Activated CD8-positive, alpha-beta T cell treated with anti-CD3 and anti-CD28 coated beads for 36 hours (primary cell): ENCODE measurements around the gene PHEX. TPM values are rescaled to one million over a fixed set of nuclear protein-coding genes. Genes with fewer than 3 reads are reported as not detected.
A peak's percentile ranks its signal among the peaks of the same experiment; 100 is the strongest.

Experiments used
- ATAC-seq: fragments of 200-7000 bp; cut with Tn5 transposase; one replicate; pipeline ENCODE4 v1.10.0; 2021; ENCODE audit warnings: mild to moderate bottlenecking, moderate library complexity
- CTCF ChIA-PET: fragments of 350-600 bp; sonication (Branson Sonifier 250); formaldehyde crosslinking; loops from one replicate; lab custom pipeline; 2021; ENCODE audit warnings: antibody characterized with exemption; lab: Charles Lee
- POLR2A ChIA-PET: fragments of 350-600 bp; sonication (Branson Sonifier 250); formaldehyde crosslinking; loops from one replicate; lab custom pipeline; 2021; ENCODE audit warnings: antibody characterized with exemption; lab: Charles Lee
- DNase-seq: peaks from one replicate; pipeline ENCODE4 v3.0.0-alpha.2; 2020
- H3K27ac Mint-ChIP-seq: one replicate; pipeline ENCODE4 v1.8.0; 2021; ENCODE audit warnings: mild to moderate bottlenecking, mixed read lengths
- H3K27me3 Mint-ChIP-seq: one replicate; pipeline ENCODE4 v1.8.0; 2021; ENCODE audit warnings: mixed read lengths
- H3K36me3 Mint-ChIP-seq: one replicate; pipeline ENCODE4 v1.8.0; 2021; ENCODE audit warnings: low read depth, mixed read lengths
- H3K4me1 Mint-ChIP-seq: one replicate; pipeline ENCODE4 v1.8.0; 2021; ENCODE audit warnings: low read depth, mixed read lengths
- H3K4me3 Mint-ChIP-seq: one replicate; pipeline ENCODE4 v1.8.0; 2021; ENCODE audit warnings: mild to moderate bottlenecking, moderate library complexity, mixed read lengths
- H3K9me3 Mint-ChIP-seq: one replicate; pipeline ENCODE4 v1.8.0; 2021; ENCODE audit warnings: mixed read lengths
- intact Hi-C: fragments of 100-400 bp; cut with micrococcal nuclease; formaldehyde crosslinking; loops from one replicate; pipeline ENCODE4 v1.10.0; 2022
- total RNA-seq, 2 experiments: library from RNA; stranded (reverse); gene quantifications; one replicate each; pipeline ENCODE4 v1.2.3, GENCODE V29; 2021
- TF ChIP-seq, protein P1 (sequence below): fragments of 200-600 bp; IDR thresholded peaks from one replicate; pipeline ENCODE4 v1.8.0; 2022; ENCODE audit warnings: antibody characterized with exemption, mild to moderate bottlenecking

Gene PHEX
- total RNA-seq, 2 experiments from 2014 or later, result 22.7 to 25.2 TPM

GRCh38 chrX:21991504-21991903 is 40.6 kb upstream of the PHEX start:
- TF ChIP-seq, protein P1, sequence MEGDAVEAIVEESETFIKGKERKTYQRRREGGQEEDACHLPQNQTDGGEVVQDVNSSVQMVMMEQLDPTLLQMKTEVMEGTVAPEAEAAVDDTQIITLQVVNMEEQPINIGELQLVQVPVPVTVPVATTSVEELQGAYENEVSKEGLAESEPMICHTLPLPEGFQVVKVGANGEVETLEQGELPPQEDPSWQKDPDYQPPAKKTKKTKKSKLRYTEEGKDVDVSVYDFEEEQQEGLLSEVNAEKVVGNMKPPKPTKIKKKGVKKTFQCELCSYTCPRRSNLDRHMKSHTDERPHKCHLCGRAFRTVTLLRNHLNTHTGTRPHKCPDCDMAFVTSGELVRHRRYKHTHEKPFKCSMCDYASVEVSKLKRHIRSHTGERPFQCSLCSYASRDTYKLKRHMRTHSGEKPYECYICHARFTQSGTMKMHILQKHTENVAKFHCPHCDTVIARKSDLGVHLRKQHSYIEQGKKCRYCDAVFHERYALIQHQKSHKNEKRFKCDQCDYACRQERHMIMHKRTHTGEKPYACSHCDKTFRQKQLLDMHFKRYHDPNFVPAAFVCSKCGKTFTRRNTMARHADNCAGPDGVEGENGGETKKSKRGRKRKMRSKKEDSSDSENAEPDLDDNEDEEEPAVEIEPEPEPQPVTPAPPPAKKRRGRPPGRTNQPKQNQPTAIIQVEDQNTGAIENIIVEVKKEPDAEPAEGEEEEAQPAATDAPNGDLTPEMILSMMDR, result no peak
- ChIA-PET POLR2A (interaction anchor here (1.9 kb wide), 1 partner anchor 69 kb away, joined by 6 read pairs; no protein-coding TSS in a partner anchor), CTCF (interaction anchor here (2.3 kb wide), 1 partner anchor 50 kb away, joined by 5 read pairs; no protein-coding TSS in a partner anchor)
- H3K4me1 Mint-ChIP-seq, result peaks cover 71% of the 10 kb centered on the region
- H3K9me3 Mint-ChIP-seq, result no peaks in the 10 kb centered on the region
- H3K27ac Mint-ChIP-seq, result peak overlapping the region; percentile 93
- H3K27me3 Mint-ChIP-seq, result no peaks in the 10 kb centered on the region
- no peak overlapping the region for H3K4me3 Mint-ChIP-seq
- ATAC-seq (no peak), DNase-seq (no peak)
- intact Hi-C loops, result no loop called here
- peaks cover 79% of the 10 kb centered on the region for H3K36me3 Mint-ChIP-seq

DNA sequence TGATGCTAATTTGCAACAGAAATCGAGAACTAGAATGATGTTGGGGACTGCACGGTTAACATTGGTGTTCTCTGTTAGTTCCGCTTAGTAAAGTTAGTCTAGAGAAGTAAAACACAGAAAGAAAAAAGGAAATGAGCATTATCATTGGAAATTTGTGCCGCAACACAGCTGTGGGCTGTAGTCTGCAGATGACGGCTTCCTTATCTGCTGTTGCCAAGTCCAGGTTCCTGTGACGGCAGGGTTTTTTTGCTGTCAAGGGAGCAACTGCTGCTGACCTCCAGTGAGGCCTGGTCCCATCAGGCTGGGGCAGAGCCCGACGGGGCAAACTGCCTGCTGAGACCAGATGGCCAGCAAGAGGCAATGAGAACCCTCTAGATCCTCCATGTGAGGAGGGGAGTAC is 38.9 kb upstream of the PHEX start:
- Mint-ChIP-seq H3K4me3 (no peak overlapping the region), H3K27ac (peak overlapping the region; percentile 73), H3K27me3 (no peaks in the 10 kb centered on the region), H3K4me1 (peaks cover 78% of the 10 kb centered on the region), H3K9me3 (no peaks in the 10 kb centered on the region), H3K36me3 (peaks cover 71% of the 10 kb centered on the region)
- intact Hi-C loops, result no loop called here
- ATAC-seq (no peak), DNase-seq (no peak)
- ChIA-PET CTCF (no interaction called here), POLR2A (no interaction called here)
- TF ChIP-seq, protein P1, result no peak

DNA sequence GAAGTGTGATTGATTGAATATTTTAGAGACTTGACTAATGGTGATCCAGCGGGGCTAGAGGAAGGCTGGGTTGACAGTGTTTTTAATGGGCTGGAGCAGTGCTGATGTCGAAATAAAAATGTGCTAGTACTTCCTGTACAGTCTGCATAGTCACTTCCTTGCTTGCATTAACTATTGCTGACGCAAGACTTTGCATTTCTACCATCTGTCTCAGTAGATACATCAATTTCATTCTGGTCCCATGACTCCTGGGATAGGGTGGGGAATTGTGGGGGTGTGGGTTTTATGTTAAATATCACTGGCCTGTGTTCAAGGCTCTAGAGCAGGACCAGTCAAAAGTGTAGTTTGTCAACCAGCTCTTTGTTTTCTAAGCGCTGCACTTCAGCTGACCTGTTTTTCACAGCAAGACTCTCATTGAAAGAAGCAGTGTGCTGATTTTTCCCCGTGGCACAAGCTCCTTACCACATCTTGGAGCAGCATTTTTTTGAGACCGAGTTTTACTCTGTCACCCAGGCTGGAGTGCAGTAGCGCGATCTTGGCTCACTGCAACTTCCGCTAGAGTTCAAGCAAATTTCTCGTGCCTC is 35.2 kb upstream of the PHEX start:
- H3K9me3 Mint-ChIP-seq, result no peaks in the 10 kb centered on the region
- DNase-seq (peak; percentile 11), ATAC-seq (peak; percentile 78)
- TF ChIP-seq, protein P1, result no peak
- peaks cover 54% of the 10 kb centered on the region for H3K36me3 Mint-ChIP-seq
- H3K4me3 Mint-ChIP-seq, result no peak overlapping the region
- H3K27me3 Mint-ChIP-seq, result no peaks in the 10 kb centered on the region
- POLR2A ChIA-PET, result no interaction called here
- intact Hi-C loops, result no loop called here
- H3K4me1 Mint-ChIP-seq, result peaks cover 46% of the 10 kb centered on the region
- peak overlapping the region; percentile 84 for H3K27ac Mint-ChIP-seq
- CTCF ChIA-PET, result interaction anchor here (1.3 to 1.7 kb wide), 2 partner anchors 12 to 63 kb away, joined by 5 read pairs; no protein-coding TSS in a partner anchor

GRCh38 chrX:21998037-21998436 is 34.1 kb upstream of the PHEX start:
- Mint-ChIP-seq H3K9me3 (peaks cover 2% of the 10 kb centered on the region), H3K27ac (peak overlapping the region; percentile 46), H3K4me1 (peaks cover 43% of the 10 kb centered on the region), H3K27me3 (no peaks in the 10 kb centered on the region), H3K36me3 (peaks cover 49% of the 10 kb centered on the region), H3K4me3 (no peak overlapping the region)
- CTCF ChIA-PET, result interaction anchor here (0.7 to 1.7 kb wide), 3 partner anchors 11 to 62 kb away, joined by 3 to 5 read pairs (median 5); no protein-coding TSS in a partner anchor
- DNase-seq (no peak), ATAC-seq (no peak)
- intact Hi-C loops, result no loop called here
- TF ChIP-seq, protein P1, result no peak
- POLR2A ChIA-PET, result no interaction called here

GRCh38 chrX:22004866-22005265 is 27.3 kb upstream of the PHEX start:
- ChIA-PET POLR2A (no interaction called here), CTCF (interaction anchor here (0.6 kb wide), 1 partner anchor 1081 kb away, joined by 3 read pairs; no protein-coding TSS in a partner anchor)
- no peak for ATAC-seq
- no peak for DNase-seq
- no peak overlapping the region for H3K27ac Mint-ChIP-seq
- no peak overlapping the region for H3K4me3 Mint-ChIP-seq
- TF ChIP-seq, protein P1, result no peak
- peaks cover 42% of the 10 kb centered on the region for H3K4me1 Mint-ChIP-seq
- peaks cover 4% of the 10 kb centered on the region for H3K9me3 Mint-ChIP-seq
- intact Hi-C loops, result no loop called here
- H3K36me3 Mint-ChIP-seq, result peaks cover 57% of the 10 kb centered on the region
- no peaks in the 10 kb centered on the region for H3K27me3 Mint-ChIP-seq
